Measurements from ENCODE around the gene INTS15. TPM values are rescaled to one million over a fixed set of nuclear protein-coding genes. Genes with fewer than 3 reads are reported as not detected.

The INTS15 gene
- total RNA-seq, 1 experiment from 2014 or later, result 15.6 TPM

DNA sequence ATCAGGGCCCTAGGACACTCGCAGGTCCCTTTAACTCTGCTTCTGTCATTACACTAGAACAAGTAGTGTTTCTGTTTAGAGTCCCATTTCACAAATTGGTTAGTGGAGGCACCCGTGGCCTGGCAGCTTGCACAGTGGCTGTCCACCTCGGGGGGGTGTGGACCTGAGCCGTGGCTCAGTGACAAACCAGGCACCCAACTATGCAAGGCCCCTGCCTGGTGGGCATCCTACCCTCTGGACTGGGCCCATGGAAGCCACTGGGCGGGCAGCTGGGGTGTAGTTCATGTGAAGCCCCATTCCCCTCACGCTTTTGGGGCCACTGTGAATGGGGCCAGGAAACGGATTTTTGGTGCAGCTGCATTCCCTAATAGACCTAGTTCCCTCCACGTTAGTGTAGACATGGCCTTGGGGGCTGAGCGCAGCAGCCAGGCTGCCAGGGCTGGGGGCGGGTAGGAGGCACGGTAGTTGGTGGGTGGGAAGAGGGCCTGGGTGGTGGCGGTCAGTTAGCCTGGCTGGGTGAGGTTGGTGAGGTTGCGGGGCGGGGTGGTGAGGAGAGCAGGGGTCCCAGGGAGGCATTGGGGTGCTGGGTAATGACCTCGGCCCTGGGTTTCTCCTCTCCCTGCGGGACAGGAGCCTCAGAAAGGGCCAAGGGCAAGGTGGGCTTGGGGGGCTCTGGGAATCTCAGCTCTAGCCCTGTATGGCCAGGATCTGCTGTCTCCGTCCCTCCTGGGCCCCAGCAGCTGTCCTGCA lies 66.0 kb downstream of the INTS15 start:
- H3K27ac ChIP-seq, result no peak overlapping the region

DNA sequence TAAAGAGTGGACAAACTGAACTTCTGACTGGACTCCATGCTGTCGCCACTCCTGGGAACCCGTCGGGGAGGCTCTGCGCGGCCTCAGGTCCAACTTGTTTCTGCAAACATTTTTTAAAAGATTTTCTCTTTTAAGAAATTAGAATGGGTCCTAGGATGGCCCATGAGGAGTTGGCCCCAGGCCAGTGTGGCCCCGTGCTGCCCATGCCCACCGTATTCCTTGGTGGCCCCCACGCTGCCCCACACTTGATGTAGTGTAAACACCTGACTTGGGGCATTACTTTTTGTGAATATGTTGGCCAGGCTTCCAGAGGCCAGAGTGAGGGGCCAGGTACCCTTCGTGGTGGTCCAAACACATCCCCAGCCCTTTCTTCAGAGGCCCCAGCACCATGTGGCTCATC lies 66.6 kb downstream of the INTS15 start:
- Histone ChIP-seq H3K4me1 (replicated peaks) (no peaks in the 10 kb centered on the region), H3K9me3 (replicated peaks) (peaks cover 12% of the 10 kb centered on the region)

More for the DNA sequence above, 66.0 kb downstream of the INTS15 start:
- Histone ChIP-seq H3K36me3 (peaks cover 43% of the 10 kb centered on the region), H3K9me3 (replicated peaks) (peaks cover 12% of the 10 kb centered on the region), H3K4me1 (replicated peaks) (no peaks in the 10 kb centered on the region), H3K4me3 (no peak overlapping the region), H3K27me3 (replicated peaks) (no peaks in the 10 kb centered on the region)
- DNase-seq (ENCODE audit: low read depth in 1 of 2, low spot score in 2 of 2), result no peak

More for the DNA sequence above, 66.6 kb downstream of the INTS15 start:
- H3K4me3 ChIP-seq, result no peak overlapping the region
- H3K36me3 ChIP-seq, result peaks cover 38% of the 10 kb centered on the region
- H3K27ac ChIP-seq, result no peak overlapping the region
- H3K27me3 ChIP-seq (replicated peaks), result no peaks in the 10 kb centered on the region
- no peak for DNase-seq (ENCODE audit: low read depth in 1 of 2, low spot score in 2 of 2)

Other genes starting within 250 kb of the INTS15 start
- 27.8 and 29.5 TPM in 2 replicates for gene FAM220A, start 241.1 kb upstream of the INTS15 start, total RNA-seq (2014; rRNA removed; shearing (Covaris generic))
- 76.4 and 77.8 TPM in 2 replicates for gene RAC1, start 215.5 kb upstream of the INTS15 start, total RNA-seq (2014; rRNA removed; shearing (Covaris generic))
- gene DAGLB, start 142.1 kb upstream of the INTS15 start, total RNA-seq (2014; rRNA removed; shearing (Covaris generic)), result 21.6 and 23.4 TPM in 2 replicates
- gene KDELR2, start 105.9 kb upstream of the INTS15 start, total RNA-seq (2014; rRNA removed; shearing (Covaris generic)), result 200 and 294 TPM in 2 replicates
- gene GRID2IP, start 38.6 kb upstream of the INTS15 start, total RNA-seq (2014; rRNA removed; shearing (Covaris generic)), result not detected in 2 replicates
- 37.0 and 45.3 TPM in 2 replicates for gene ZDHHC4, start 12.6 kb upstream of the INTS15 start, total RNA-seq (2014; rRNA removed; shearing (Covaris generic))
- 0.08 TPM in 1 of 2 replicates, not detected in the other for gene ZNF853, start 25.6 kb downstream of the INTS15 start, total RNA-seq (2014; rRNA removed; shearing (Covaris generic))
- gene ZNF316, start 47.3 kb downstream of the INTS15 start, total RNA-seq (2014; rRNA removed; shearing (Covaris generic)), result 11.6 and 13.8 TPM in 2 replicates
- 17.4 and 18.9 TPM in 2 replicates for gene ZNF12, start 116.9 kb downstream of the INTS15 start, total RNA-seq (2014; rRNA removed; shearing (Covaris generic))
- gene RSPH10B2, start 164.1 kb downstream of the INTS15 start, total RNA-seq (2014; rRNA removed; shearing (Covaris generic)), result not detected in 2 replicates
- 34.1 and 44.0 TPM in 2 replicates for gene CCZ1B, start 236.3 kb downstream of the INTS15 start, total RNA-seq (2014; rRNA removed; shearing (Covaris generic))

Data from SJSA1 (cell line).